Astrocyte of the spinal cord (primary cell): Measurements from ENCODE around the gene MYOM1.
A peak's percentile ranks its signal among the peaks of the same experiment; 100 is the strongest.

Experiments used
- DNase-seq: peaks from one replicate; pipeline ENCODE4 v3.0.0; 2011; ENCODE audit warnings: low read depth, low spot score
- H3K4me3 ChIP-seq: 2 replicates; pipeline ENCODE4 v1.5.1; 2011; ENCODE audit warnings: low read depth, mild to moderate bottlenecking, low read length, moderate library complexity
- in situ Hi-C: cut with HindIII; loops from 2 replicates; pipeline ENCODE4 v1.10.0; 2017; ENCODE audit warnings: low sequenced_read_pairs
- TF ChIP-seq, protein P1 (sequence below): IDR thresholded peaks from 2 replicates; pipeline ENCODE4 v1.5.1; 2012; ENCODE audit warnings: low read depth, mild to moderate bottlenecking, low read length, inconsistent platforms

The MYOM1 gene

GRCh38 chr18:3245853-3246634 is 26.3 kb upstream of the MYOM1 start:
- H3K4me3 ChIP-seq, result peak overlapping the region; percentile 52
- in situ Hi-C loops, result no loop called here
- TF ChIP-seq, protein P1, sequence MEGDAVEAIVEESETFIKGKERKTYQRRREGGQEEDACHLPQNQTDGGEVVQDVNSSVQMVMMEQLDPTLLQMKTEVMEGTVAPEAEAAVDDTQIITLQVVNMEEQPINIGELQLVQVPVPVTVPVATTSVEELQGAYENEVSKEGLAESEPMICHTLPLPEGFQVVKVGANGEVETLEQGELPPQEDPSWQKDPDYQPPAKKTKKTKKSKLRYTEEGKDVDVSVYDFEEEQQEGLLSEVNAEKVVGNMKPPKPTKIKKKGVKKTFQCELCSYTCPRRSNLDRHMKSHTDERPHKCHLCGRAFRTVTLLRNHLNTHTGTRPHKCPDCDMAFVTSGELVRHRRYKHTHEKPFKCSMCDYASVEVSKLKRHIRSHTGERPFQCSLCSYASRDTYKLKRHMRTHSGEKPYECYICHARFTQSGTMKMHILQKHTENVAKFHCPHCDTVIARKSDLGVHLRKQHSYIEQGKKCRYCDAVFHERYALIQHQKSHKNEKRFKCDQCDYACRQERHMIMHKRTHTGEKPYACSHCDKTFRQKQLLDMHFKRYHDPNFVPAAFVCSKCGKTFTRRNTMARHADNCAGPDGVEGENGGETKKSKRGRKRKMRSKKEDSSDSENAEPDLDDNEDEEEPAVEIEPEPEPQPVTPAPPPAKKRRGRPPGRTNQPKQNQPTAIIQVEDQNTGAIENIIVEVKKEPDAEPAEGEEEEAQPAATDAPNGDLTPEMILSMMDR, result peak; percentile 89
- peak; percentile 92 for DNase-seq

- TF ChIP-seq, protein P1, result no peak
- in situ Hi-C loops, result no loop called here
- no peak overlapping the region for H3K4me3 ChIP-seq
- no peak for DNase-seq
Measured at GRCh38 chr18:3245185-3245564, 25.4 kb upstream of the MYOM1 start.

DNA sequence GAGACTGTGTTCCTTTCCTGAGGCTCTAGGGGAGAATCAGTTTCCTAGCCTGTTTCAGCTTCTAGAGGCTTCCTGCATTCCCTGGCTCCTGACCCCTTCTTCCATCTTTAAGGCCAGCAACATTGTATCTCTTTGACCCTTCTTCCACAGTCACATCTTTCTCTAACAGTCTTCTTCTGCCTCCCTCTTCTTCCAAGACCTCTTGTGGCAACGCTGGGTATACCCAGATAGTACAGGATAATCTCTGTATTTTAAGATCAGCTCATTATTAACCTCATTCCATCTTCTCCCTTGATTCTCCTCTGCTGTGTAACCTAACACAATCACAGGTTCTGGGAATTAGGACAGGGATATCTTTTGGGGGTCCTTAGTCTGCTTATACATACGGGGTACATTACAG is 19.0 kb upstream of the MYOM1 start:
- H3K4me3 ChIP-seq, result no peak overlapping the region
- no peak for DNase-seq
- in situ Hi-C loops, result no loop called here
- TF ChIP-seq, protein P1, result peak; percentile 7

GRCh38 chr18:3236470-3236869 is 16.7 kb upstream of the MYOM1 start:
- TF ChIP-seq, protein P1, result no peak
- in situ Hi-C loops, result no loop called here
- H3K4me3 ChIP-seq, result no peak overlapping the region
- no peak for DNase-seq

GRCh38 chr18:3235846-3236245 is 16.1 kb upstream of the MYOM1 start:
- in situ Hi-C loops, result no loop called here
- no peak overlapping the region for H3K4me3 ChIP-seq
- TF ChIP-seq, protein P1, result no peak
- DNase-seq, result no peak

- no peak for DNase-seq
- in situ Hi-C loops, result no loop called here
- TF ChIP-seq, protein P1, result no peak
- H3K4me3 ChIP-seq, result no peak overlapping the region
Measured at GRCh38 chr18:3234457-3234856, 14.7 kb upstream of the MYOM1 start.
